DMS53 (cell line): ENCODE data around the gene PCDHA7.
"Not testable (repeated sequence)": the region's sequence is repeated elsewhere in the genome, so short reads cannot be mapped to it uniquely, and the experiment has no call there.

Experiments used
- DNase-seq: peaks from one replicate; lab custom pipeline; 2025; lab: John Stamatoyannopoulos, UW

Gene PCDHA7, protein sequence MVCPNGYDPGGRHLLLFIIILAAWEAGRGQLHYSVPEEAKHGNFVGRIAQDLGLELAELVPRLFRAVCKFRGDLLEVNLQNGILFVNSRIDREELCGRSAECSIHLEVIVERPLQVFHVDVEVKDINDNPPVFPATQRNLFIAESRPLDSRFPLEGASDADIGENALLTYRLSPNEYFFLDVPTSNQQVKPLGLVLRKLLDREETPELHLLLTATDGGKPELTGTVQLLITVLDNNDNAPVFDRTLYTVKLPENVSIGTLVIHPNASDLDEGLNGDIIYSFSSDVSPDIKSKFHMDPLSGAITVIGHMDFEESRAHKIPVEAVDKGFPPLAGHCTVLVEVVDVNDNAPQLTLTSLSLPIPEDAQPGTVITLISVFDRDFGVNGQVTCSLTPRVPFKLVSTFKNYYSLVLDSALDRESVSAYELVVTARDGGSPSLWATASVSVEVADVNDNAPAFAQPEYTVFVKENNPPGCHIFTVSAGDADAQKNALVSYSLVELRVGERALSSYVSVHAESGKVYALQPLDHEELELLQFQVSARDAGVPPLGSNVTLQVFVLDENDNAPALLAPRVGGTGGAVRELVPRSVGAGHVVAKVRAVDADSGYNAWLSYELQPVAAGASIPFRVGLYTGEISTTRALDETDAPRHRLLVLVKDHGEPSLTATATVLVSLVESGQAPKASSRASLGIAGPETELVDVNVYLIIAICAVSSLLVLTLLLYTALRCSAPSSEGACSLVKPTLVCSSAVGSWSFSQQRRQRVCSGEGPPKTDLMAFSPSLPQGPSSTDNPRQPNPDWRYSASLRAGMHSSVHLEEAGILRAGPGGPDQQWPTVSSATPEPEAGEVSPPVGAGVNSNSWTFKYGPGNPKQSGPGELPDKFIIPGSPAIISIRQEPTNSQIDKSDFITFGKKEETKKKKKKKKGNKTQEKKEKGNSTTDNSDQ

DNA sequence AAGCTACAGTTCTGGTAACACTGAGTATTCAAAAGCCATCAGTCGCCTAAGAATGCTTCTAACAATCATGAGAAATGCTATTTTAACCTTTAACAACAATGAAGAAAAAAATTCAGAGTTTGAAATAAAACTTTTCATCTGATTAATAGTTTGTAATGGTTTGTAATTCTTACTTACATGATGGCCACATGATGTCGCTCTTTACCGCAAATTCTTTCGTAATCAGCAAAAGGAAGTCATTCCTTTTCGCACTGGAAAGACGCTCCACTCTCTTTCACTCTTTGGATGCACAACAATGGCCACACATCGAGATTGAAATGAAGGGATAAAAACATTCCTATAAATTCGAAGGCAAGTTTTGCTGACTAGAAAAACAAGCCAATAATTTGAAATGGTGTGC lies at the start of gene PCDHA7:
Gene PCDHA7 (plus strand): TSS at position 277 of the 400 bp plus-strand sequence. CDS start 115 bp downstream, at position 392.
- peak; percentile 79 for DNase-seq

DNA sequence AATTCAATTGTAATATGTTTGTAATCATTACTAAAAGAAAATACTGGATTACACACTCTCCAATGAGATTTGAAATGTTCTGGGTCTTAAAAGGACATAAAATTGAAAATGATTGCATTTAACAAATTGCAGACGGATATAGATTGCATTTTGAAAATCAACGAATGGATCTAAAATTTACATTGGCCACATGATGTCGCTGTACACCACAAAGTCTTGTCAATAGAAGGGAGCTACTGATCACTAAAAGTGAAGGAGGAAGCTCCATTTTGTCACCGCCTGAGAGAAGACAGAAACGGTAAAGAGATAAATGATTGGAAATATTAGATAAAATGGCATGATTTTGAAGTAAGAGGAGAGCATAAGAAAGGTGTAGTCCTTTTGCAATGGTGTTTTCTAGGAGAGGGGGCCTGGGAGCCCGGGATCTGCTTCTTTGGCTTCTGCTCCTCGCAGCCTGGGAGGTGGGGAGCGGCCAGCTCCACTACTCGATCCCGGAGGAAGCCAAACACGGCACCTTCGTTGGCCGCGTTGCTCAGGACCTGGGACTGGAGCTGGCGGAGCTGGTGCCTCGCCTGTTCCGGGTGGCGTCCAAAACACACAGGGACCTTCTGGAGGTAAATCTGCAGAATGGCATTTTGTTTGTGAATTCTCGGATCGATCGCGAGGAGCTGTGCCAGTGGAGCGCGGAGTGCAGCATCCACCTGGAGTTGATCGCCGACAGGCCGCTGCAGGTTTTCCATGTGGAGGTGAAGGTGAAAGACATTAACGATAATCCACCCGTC lies 48.0 kb upstream of the PCDHA7 start, which contains the start of gene PCDHA1:
Gene PCDHA1 (plus strand): TSS at position 236 of the 782 bp plus-strand sequence.
- DNase-seq: peak; percentile 90

DNA sequence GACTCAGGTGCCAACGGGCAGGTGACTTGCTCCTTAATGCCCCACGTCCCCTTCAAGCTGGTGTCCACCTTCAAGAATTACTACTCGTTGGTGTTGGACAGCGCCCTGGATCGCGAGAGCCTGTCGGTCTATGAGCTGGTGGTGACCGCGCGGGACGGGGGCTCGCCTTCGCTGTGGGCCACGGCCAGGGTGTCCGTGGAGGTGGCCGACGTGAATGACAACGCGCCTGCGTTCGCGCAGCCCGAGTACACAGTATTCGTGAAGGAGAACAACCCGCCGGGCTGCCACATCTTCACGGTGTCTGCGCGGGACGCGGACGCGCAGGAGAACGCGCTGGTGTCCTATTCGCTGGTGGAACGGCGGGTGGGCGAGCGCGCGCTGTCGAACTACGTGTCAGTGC lies 46.6 kb upstream of the PCDHA7 start:
- DNase-seq: not testable (repeated sequence)

DNA sequence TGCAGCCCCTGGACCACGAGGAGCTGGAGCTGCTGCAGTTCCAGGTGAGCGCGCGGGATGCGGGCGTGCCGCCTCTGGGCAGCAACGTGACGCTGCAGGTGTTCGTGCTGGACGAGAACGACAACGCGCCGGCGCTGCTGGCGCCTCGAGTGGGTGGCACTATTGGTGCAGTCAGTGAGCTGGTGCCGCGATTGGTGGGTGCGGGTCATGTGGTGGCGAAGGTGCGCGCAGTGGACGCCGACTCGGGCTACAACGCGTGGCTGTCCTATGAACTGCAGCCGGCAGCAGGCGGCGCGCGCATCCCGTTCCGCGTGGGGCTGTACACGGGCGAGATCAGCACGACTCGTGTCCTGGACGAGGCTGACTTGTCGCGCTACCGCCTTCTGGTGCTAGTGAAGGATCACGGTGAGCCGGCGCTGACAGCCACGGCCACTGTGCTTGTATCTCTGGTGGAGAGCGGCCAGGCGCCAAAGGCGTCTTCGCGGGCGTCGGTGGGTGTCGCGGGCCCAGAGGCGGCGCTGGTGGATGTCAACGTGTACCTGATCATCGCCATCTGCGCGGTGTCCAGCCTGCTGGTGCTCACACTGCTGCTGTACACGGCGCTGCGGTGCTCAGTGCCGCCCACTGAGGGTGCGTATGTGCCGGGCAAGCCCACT lies 46.1 kb upstream of the PCDHA7 start:
- DNase-seq: not testable (repeated sequence)

DNA sequence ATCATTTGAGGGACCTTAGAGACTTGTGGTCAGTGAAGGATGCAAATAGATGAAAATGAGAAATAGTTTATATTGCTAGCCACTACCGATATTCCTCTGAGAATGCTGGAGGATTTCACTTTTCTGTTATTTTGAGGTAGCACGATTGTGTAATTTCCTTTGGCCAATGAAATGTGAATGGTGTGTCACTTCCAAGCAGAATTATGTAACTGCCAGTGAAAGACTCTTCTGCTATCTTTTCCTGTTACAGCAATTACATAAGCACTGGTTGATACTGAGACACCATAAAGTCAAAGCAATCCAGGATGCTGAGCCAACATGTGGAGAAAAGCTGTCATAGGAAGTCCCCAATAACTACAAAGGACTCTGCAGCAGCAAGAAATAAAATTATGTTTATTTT lies 43.0 kb upstream of the PCDHA7 start:
- DNase-seq: no peak

DNA sequence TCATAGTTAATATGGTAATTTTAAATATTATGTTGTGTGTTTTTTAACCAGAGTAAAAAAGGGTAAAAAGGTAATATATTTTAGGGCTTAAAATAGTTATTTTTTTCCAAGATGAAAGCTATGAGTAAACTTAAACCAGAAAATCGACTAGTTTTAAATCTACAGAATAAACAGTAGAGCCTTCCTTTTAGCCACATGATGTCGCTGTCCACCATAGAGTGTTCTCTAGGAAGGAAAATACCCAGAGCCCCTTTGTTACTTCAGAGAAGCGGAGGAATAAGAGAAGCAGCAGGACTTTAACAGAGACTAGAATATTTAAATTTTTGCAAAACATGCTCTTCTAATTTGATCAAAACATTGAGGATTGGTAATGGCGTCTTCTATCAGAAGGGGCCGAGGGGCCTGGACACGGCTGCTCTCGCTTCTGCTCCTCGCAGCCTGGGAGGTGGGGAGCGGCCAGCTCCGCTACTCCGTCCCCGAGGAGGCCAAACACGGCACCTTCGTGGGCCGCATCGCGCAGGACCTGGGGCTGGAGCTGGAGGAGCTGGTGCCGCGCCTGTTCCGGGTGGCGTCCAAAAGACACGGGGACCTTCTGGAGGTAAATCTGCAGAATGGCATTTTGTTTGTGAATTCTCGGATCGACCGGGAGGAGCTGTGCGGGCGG lies 39.3 kb upstream of the PCDHA7 start, which contains the start of gene PCDHA2:
Gene PCDHA2 (plus strand): TSS at position 258 of the 664 bp plus-strand sequence.
- DNase-seq: peak; percentile 93

DNA sequence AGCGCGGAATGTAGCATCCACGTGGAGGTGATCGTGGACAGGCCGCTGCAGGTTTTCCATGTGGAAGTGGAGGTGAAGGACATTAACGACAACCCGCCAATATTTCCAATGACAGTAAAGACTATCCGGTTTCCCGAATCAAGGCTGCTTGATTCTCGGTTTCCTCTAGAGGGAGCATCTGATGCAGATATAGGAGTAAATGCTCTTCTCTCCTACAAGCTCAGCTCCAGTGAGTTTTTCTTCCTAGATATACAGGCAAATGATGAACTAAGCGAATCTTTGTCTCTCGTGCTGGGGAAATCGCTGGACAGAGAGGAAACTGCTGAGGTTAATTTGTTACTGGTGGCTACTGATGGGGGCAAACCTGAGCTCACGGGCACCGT lies 38.8 kb upstream of the PCDHA7 start:
- DNase-seq: peak; percentile 92

DNA sequence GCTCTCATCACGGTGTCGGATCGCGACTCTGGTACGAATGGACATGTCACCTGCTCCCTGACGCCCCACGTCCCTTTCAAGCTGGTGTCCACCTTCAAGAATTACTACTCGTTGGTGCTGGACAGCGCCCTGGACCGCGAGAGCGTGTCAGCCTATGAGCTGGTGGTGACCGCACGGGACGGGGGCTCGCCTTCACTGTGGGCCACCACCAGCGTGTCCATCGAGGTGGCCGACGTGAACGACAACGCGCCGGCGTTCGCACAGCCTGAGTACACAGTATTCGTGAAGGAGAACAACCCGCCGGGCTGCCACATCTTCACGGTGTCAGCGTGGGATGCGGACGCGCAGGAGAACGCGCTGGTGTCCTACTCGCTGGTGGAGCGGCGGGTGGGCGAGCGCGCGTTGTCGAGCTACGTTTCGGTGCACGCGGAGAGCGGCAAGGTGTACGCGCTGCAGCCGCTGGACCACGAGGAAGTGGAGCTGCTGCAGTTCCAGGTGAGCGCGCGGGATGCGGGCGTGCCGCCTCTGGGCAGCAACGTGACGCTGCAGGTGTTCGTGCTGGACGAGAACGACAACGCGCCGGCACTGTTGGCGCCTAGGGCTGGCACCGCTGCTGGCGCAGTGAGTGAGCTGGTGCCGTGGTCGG lies 37.9 kb upstream of the PCDHA7 start:
- not testable (repeated sequence) for DNase-seq

DNA sequence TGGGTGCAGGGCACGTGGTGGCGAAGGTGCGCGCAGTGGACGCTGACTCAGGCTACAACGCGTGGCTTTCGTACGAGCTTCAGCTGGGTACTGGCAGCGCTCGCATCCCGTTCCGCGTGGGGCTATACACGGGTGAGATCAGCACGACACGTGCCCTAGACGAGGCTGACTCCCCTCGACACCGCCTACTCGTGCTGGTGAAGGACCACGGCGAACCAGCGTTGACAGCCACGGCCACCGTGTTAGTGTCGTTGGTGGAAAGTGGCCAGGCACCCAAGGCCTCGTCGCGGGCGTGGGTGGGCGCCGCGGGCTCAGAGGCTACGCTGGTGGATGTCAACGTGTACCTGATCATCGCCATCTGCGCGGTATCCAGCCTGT lies 37.4 kb upstream of the PCDHA7 start:
- DNase-seq: no peak

DNA sequence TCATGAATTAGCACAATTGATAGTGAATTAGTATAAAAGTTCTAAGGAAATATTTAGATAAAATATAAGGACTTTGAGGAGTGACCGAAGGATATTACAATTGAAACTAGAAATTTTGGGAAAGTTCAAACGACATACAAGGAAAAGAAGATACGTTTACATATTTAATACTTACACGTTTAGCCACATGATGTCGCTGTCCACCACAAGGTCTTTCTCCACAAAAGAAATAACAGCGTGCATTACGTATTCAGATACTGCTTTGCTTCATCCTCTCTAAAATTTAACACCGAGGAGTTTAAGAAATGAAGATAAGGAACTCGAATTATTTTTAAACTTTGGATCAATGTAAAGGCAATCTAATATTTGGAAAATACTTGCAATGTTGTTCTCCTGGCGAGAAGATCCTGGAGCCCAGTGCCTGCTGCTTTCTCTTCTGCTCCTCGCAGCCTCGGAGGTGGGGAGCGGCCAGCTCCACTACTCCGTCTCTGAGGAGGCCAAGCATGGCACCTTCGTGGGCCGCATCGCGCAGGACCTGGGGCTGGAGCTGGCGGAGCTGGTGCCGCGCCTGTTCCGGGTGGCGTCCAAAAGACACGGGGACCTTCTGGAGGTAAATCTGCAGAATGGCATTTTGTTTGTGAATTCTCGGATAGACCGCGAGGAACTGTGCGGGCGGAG lies 33.1 kb upstream of the PCDHA7 start, which contains the start of gene PCDHA3:
Gene PCDHA3 (plus strand): TSS at position 242 of the 678 bp plus-strand sequence.
- peak; percentile 92 for DNase-seq

DNA sequence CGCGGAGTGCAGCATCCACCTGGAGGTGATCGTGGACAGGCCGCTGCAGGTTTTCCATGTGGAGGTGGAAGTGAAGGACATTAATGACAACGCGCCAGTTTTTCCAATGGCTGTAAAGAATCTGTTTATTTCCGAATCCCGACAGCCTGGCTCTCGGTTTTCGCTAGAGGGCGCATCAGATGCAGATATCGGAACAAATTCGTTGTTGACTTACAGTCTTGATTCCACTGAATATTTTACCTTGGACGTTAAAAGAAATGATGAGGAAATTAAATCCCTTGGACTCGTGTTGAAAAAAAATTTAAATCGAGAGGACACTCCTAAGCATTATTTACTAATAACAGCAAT lies 32.6 kb upstream of the PCDHA7 start:
- DNase-seq: peak; percentile 90

DNA sequence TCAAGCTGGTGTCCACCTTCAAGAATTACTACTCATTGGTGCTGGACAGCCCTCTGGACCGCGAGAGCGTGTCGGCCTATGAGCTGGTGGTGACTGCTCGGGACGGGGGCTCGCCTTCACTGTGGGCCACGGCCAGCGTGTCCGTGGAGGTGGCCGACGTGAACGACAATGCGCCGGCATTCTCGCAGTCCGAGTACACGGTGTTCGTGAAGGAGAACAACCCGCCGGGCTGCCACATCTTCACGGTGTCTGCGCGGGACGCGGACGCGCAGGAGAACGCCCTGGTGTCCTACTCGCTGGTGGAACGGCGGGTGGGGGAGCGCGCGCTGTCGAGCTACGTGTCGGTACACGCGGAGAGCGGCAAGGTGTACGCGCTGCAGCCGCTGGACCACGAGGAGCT lies 31.7 kb upstream of the PCDHA7 start:
- not testable (repeated sequence) for DNase-seq

DNA sequence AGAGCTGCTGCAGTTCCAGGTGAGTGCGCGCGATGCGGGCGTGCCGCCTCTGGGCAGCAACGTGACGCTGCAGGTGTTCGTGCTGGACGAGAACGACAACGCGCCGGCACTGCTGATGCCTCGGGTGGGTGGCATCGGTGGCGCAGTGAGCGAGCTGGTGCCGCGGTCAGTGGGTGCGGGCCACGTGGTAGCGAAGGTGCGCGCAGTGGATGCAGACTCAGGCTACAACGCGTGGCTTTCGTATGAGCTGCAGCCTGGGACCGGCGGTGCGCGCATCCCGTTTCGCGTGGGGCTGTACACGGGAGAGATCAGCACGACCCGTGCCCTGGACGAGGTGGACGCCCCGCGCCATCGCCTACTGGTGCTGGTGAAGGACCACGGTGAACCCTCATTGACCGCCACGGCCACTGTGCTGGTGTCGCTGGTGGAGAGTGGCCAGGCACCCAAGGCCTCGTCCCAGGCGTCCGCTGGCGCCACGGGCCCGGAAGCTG lies 31.2 kb upstream of the PCDHA7 start:
- no peak for DNase-seq

DNA sequence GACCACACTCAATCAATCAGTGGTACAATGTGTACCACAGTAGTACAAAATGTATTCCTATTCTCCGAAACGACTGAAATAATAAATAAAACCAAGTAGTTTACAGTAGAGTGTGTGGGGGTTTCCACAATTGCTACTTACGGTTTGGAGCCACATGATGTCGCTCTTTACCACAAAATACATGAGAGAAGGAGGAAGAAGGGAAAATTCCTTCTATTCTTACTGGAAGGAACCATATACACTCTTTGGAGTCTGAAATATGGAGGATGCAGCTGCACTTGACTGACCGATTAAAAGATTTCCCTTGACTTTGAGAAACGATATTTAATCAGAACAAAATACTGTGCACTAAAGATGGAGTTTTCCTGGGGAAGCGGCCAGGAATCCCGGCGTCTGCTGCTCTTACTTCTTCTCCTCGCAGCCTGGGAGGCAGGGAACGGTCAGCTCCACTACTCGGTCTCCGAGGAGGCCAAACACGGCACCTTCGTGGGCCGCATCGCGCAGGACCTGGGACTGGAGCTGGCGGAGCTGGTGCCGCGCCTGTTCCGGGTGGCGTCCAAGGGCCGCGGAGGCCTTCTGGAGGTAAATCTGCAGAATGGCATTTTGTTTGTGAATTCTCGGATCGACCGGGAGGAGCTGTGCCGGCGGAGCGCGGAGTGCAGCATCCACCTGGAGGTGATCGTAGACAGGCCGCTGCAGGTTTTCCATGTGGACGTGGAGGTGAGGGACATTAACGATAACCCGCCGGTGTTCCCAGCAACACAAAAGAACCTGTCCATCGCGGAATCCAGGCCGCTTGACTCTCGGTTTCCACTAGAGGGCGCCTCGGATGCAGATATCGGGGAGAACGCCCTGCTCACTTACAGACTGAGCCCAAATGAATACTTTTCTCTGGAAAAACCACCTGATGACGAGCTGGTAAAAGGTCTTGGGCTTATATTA lies 27.0 kb upstream of the PCDHA7 start, which contains the start of gene PCDHA4:
Gene PCDHA4 (plus strand): TSS at position 235 of the 942 bp plus-strand sequence.
- peak; percentile 92 for DNase-seq

DNA sequence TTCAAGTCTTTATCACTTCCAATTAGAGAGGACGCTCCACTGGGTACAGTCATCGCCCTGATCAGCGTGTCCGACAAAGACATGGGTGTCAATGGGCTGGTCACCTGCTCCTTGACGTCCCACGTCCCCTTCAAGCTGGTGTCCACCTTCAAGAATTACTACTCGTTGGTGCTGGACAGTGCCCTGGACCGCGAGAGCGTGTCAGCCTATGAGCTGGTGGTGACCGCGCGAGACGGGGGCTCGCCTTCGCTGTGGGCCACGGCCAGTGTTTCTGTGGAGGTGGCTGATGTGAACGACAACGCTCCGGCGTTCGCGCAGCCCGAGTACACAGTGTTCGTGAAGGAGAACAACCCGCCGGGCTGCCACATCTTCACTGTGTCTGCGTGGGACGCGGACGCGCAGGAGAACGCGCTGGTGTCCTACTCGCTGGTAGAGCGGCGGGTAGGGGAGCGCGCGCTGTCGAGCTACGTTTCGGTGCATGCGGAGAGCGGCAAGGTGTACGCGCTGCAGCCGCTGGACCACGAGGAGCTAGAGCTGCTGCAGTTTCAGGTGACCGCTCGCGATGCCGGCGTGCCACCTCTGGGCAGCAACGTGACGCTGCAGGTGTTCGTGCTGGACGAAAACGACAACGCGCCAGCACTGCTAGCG lies 25.7 kb upstream of the PCDHA7 start:
- not testable (repeated sequence) for DNase-seq

DNA sequence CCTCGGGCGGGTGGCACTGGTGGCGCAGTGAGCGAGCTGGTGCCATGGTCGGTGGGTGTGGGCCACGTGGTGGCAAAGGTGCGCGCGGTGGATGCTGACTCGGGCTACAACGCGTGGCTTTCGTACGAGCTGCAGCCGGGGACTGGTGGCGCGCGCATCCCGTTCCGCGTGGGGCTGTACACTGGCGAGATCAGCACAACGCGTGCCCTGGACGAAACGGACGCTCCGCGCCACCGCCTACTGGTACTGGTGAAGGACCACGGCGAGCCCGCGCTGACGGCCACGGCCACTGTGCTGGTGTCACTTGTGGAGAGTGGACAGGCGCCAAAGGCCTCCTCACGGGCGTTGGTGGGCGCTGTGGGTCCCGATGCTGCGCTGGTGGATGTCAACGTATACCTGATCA lies 25.2 kb upstream of the PCDHA7 start:
- DNase-seq: no peak

DNA sequence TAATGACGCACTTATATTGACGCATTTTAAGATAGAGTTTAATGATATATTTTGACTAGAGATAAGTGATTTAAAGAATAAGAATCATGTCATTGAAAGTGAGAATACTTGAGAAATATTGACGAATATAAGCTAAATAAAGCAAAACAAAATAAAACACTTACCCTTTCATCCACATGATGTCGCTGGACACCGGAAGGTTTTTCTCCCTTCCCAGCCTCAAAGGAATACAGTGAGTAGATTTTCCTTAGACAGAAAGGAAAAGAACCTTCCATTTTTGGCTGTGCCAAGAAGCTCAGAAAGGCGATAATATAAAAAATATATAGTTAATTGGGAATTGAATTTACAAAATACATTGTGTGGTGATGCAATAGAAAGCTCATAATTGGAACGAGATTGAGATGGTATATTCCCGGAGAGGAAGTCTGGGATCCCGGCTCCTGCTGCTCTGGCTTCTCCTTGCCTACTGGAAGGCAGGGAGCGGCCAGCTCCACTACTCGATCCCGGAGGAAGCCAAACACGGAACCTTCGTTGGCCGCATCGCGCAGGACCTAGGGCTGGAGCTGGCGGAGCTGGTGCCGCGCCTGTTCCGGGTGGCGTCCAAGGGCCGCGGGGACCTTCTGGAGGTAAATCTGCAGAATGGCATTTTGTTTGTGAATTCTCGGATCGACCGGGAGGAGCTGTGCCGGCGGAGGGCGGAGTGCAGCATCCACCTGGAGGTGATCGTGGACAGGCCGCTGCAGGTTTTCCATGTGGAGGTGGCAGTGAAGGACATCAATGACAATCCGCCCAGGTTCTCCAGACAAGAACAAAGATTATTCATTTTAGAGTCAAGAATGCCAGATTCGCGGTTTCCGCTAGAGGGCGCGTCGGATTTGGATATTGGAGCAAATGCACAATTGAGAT lies 12.4 kb upstream of the PCDHA7 start, which contains the start of gene PCDHA5:
Gene PCDHA5 (plus strand): TSS at position 239 of the 906 bp plus-strand sequence.
- peak; percentile 77 for DNase-seq
